Vagina (tissue), 2 donors: ENCODE data around the gene DOCK4.

Source experiments
- POLR2A ChIP-seq, 2 donors: fragments of 450-650 bp; IDR thresholded peaks; one replicate each; pipeline ENCODE4 v1.6.1; 2017; ENCODE audit warnings: antibody characterized with exemption in 2 of 2, mild to moderate bottlenecking in 2 of 2, moderate library complexity in 2 of 2
- TF ChIP-seq, protein P1 (sequence below), 3 experiments: fragments of 450-650 bp in 2 of 3; fragments of 200-600 bp in 1 of 3; sonication (generic) in 1 of 3; IDR thresholded peaks; one replicate each; pipeline ENCODE4 v1.5.1; 2017 to 2019; ENCODE audit warnings: antibody characterized with exemption in 3 of 3, mild to moderate bottlenecking in 2 of 3, moderate library complexity in 2 of 3

DNA sequence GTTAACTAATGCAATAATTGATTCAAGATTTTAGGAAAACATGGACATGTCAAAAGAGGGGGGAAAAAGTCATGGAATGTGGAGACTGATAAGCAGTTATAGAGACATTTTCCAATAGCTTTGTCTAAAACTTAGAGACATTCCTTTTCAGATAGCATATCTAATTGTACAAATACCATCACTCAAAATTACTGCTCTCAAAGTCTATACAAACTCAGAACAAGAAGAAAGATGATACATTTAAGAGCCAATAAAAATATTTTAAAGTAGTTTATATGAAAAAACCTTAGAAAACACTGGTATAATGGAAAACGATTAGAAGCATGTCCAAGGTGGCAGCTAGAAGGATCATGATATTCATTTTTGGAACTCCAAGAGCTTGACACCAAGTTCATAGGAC, 146.5 kb downstream of the DOCK4 start:
- no peak for TF ChIP-seq POLR2A (IDR thresholded peaks at IDR 0.05)
- TF ChIP-seq, protein P1, sequence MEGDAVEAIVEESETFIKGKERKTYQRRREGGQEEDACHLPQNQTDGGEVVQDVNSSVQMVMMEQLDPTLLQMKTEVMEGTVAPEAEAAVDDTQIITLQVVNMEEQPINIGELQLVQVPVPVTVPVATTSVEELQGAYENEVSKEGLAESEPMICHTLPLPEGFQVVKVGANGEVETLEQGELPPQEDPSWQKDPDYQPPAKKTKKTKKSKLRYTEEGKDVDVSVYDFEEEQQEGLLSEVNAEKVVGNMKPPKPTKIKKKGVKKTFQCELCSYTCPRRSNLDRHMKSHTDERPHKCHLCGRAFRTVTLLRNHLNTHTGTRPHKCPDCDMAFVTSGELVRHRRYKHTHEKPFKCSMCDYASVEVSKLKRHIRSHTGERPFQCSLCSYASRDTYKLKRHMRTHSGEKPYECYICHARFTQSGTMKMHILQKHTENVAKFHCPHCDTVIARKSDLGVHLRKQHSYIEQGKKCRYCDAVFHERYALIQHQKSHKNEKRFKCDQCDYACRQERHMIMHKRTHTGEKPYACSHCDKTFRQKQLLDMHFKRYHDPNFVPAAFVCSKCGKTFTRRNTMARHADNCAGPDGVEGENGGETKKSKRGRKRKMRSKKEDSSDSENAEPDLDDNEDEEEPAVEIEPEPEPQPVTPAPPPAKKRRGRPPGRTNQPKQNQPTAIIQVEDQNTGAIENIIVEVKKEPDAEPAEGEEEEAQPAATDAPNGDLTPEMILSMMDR (IDR thresholded peaks at IDR 0.05) = no peak
